ENCODE data around the gene GHITM.

DNA sequence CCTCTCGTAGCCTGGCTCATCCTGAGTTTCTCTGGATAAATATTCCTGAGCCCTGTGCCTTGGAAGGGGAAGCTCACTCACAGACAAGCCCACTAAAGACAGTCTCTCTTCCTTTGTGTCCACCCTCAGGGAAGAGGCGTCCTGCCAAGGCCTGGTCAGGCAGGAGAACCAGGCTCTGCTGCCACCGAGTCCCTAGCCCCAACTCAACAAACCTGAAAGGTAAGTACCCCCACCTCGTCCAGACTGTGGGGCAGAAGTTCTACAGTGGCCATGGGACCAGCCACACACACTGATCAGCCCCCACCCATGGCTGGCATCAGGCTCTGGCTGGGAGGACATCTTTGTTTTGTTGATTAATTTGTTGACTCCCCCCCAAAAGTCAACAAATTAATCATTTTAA is 37.0 kb downstream of the GHITM start:
- TF ChIP-seq, protein P1, sequence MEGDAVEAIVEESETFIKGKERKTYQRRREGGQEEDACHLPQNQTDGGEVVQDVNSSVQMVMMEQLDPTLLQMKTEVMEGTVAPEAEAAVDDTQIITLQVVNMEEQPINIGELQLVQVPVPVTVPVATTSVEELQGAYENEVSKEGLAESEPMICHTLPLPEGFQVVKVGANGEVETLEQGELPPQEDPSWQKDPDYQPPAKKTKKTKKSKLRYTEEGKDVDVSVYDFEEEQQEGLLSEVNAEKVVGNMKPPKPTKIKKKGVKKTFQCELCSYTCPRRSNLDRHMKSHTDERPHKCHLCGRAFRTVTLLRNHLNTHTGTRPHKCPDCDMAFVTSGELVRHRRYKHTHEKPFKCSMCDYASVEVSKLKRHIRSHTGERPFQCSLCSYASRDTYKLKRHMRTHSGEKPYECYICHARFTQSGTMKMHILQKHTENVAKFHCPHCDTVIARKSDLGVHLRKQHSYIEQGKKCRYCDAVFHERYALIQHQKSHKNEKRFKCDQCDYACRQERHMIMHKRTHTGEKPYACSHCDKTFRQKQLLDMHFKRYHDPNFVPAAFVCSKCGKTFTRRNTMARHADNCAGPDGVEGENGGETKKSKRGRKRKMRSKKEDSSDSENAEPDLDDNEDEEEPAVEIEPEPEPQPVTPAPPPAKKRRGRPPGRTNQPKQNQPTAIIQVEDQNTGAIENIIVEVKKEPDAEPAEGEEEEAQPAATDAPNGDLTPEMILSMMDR (conservative IDR thresholded peaks at IDR 0.05; ENCODE audit: low read depth, low read length): no peak
- no peak for TF ChIP-seq POLR2A (IDR thresholded peaks at IDR 0.05; ENCODE audit: low read depth, low read length)
- no peak for TF ChIP-seq MAFK (IDR thresholded peaks at IDR 0.05; ENCODE audit: low read depth, low read length)
- no peak for TF ChIP-seq MXI1 (IDR thresholded peaks at IDR 0.05; ENCODE audit: borderline replicate concordance, low read depth, low read length)
- no peak for TF ChIP-seq RCOR1 (IDR thresholded peaks at IDR 0.05; ENCODE audit: insufficient replicate concordance, low read length)
- TF ChIP-seq BHLHE40 (IDR thresholded peaks at IDR 0.05; ENCODE audit: low read depth, low read length): no peak
- no peak for TF ChIP-seq RFX5 (IDR thresholded peaks at IDR 0.05; ENCODE audit: low read depth, low read length)
- no peak for TF ChIP-seq RAD21 (IDR thresholded peaks at IDR 0.05; ENCODE audit: low read length)
- no peak for TF ChIP-seq CEBPB (IDR thresholded peaks at IDR 0.05; ENCODE audit: low read depth, low read length)
- TF ChIP-seq MAZ (IDR thresholded peaks at IDR 0.05; ENCODE audit: borderline replicate concordance, low read depth, low read length): no peak
